ENCODE data around the gene MYMK. TPM values are rescaled to one million over a fixed set of nuclear protein-coding genes. Genes with fewer than 3 reads are reported as not detected.

The MYMK gene
- total and polyA plus RNA-seq, 2 of the 13 experiments (the other 11 are each of a cell fraction or from before 2014, with no cell fraction given) = not detected

GRCh38 chr9:133562611-133563290 lies 38.0 kb upstream of the MYMK start (continued):
- no peak for TF ChIP-seq AKNA (CRISPR knock-in tag; IDR thresholded peaks at IDR 0.05; ENCODE audit: borderline replicate concordance)
- no peak for TF ChIP-seq ZNF44 (CRISPR knock-in tag; IDR thresholded peaks at IDR 0.05)
- no peak for TF ChIP-seq ZNF3 (CRISPR knock-in tag; IDR thresholded peaks at IDR 0.05)
- no peak for TF ChIP-seq RCOR2 (CRISPR knock-in tag; IDR thresholded peaks at IDR 0.05)
- no peak for TF ChIP-seq ZNF446 (CRISPR knock-in tag; IDR thresholded peaks at IDR 0.05)
- TF ChIP-seq ZNF761 (CRISPR knock-in tag; conservative IDR thresholded peaks at IDR 0.05) = no peak

- Histone ChIP-seq H2AFZ (ENCODE audit: low read length) (no peak overlapping the region), H3K79me2 (ENCODE audit: insufficient read depth, low read length) (no peaks in the 10 kb centered on the region), H3K4me3 (replicated peaks in 1 of 3; ENCODE audit: insufficient read depth in 1 of 3, low read depth in 2 of 3, low read length in 3 of 3) (no peak overlapping the region), H3K27me3 (ENCODE audit: control insufficient read depth in 1 of 2, insufficient read depth in 2 of 2, low read length in 2 of 2) (no peaks in the 10 kb centered on the region), H3K4me1 (ENCODE audit: insufficient read depth, low read length) (peaks cover 24% of the 10 kb centered on the region), H3K9me3 (ENCODE audit: low read length) (no peaks in the 10 kb centered on the region), H4K20me1 (ENCODE audit: insufficient read depth, low read length) (no peaks in the 10 kb centered on the region), H3K27ac (ENCODE audit: extremely low read length, insufficient read depth, low read length) (no peak overlapping the region), H3K9ac (ENCODE audit: insufficient read depth, low read depth, low read length) (no peak overlapping the region), H3K4me2 (ENCODE audit: low read depth, low read length) (no peak overlapping the region), H3K36me3 (replicated peaks in 1 of 2; ENCODE audit: control insufficient read depth in 1 of 2, insufficient read depth in 2 of 2, low read length in 2 of 2) (no peaks in the 10 kb centered on the region)
- FAIRE-seq (no peak), DNase-seq (ENCODE audit: low spot score) (no peak), ATAC-seq (no peak)
- 0 out of 2 replicates have a peak, but pooled peaks have one; percentile 35 for TF ChIP-seq HNRNPL (IDR thresholded peaks at IDR 0.05; ENCODE audit: low read depth, low read length)
- no peak for TF ChIP-seq HNF4G (IDR thresholded peaks at IDR 0.05; ENCODE audit: borderline replicate concordance, low read depth, low read length)
- TF ChIP-seq HNF4G (CRISPR knock-in tag; IDR thresholded peaks at IDR 0.05; ENCODE audit: borderline replicate concordance, low read depth) = no peak
- intact Hi-C loops (cut with micrococcal nuclease; ENCODE audit: unreplicated experiment) (no loop called here), in situ Hi-C loops (cut with HindIII; ENCODE audit: extremely low pct_ligation_motif_present, low pct_unique_long_range_greater_than_20kb) (no loop called here)
- POLR2A ChIA-PET = no interaction called here
- no TSS peak for BruUV-seq (replicated peaks)
- WGBS (ENCODE audit: low lambda C conversion rate) = 70% methylated on average over 6 of the region's 32 CpGs
- CTCF ChIA-PET (ENCODE audit: low intra/inter-chr PET ratio, low total read pairs) = no interaction called here
Measured at GRCh38 chr9:133561976-133562554, 37.3 kb upstream of the MYMK start.
